HepG2 (cell line): ENCODE measurements around the gene ZNF213. TPM values are rescaled to one million over a fixed set of nuclear protein-coding genes. Genes with fewer than 3 reads are reported as not detected.

Experiments used
- CEBPG ChIP-seq: IDR thresholded peaks from 2 replicates; pipeline ENCODE4 v1.6.1; 2016
- FOXA3 ChIP-seq: IDR thresholded peaks from 2 replicates; pipeline ENCODE4 v1.6.1; 2016; ENCODE audit warnings: missing genetic modification reagents, missing compliant biosample characterization
- GMEB1 ChIP-seq: sonication (generic); formaldehyde crosslinking; IDR thresholded peaks from 2 replicates; pipeline ENCODE4 v1.5.1; 2020; ENCODE audit warnings: missing genetic modification reagents, mild to moderate bottlenecking, borderline replicate concordance
- KLF12 ChIP-seq: sonication (generic); formaldehyde crosslinking; IDR thresholded peaks from 2 replicates; pipeline ENCODE4 v1.4.0; 2020; ENCODE audit warnings: missing genetic modification reagents, borderline replicate concordance
- RFXAP ChIP-seq: sonication (generic); formaldehyde crosslinking; IDR thresholded peaks from 2 replicates; pipeline ENCODE4 v1.4.0; 2020; ENCODE audit warnings: missing genetic modification reagents, borderline replicate concordance
- SALL2 ChIP-seq: sonication (generic); formaldehyde crosslinking; IDR thresholded peaks from 2 replicates; pipeline ENCODE4 v1.8.1; 2023; ENCODE audit warnings: mild to moderate bottlenecking, missing genetic modification reagents, inconsistent platforms
- TOE1 ChIP-seq: sonication (generic); formaldehyde crosslinking; IDR thresholded peaks from 2 replicates; pipeline ENCODE4 v1.4.0; 2020; ENCODE audit warnings: mild to moderate bottlenecking, missing genetic modification reagents
- ZNF331 ChIP-seq: sonication (generic); formaldehyde crosslinking; IDR thresholded peaks from 2 replicates; pipeline ENCODE4 v1.4.0; 2020; ENCODE audit warnings: missing genetic modification reagents
- polyA plus RNA-seq, 8 experiments: library from polyadenylated mRNA; depleted of rRNA in 3 of 8; stranded (reverse) in 7 of 8; unstranded in 1 of 8; fragments of >200 nt; fragmentation: Illumina TruSeq in 4 of 8; extraction: Trizol in 4 of 8; gene quantifications; 2 replicates each; pipeline versions ENCODE4 v1.2.1 to v1.2.3, GENCODE V29; 2011 to 2016; ENCODE audit warnings: low read depth in 4 of 8, missing spikeins in 1 of 8, mixed read lengths in 1 of 8; ENCODE audit not compliant: insufficient read depth in 1 of 8
- total RNA-seq, 5 experiments: library from RNA; depleted of rRNA; stranded (reverse); fragments of >200 nt; fragmentation: Illumina TruSeq; extraction: Trizol; gene quantifications; 2 replicates each; pipeline ENCODE4 v1.2.3, GENCODE V29; 2016; ENCODE audit warnings: low read depth in 1 of 5
- TF ChIP-seq, protein P1 (sequence below), 2 experiments: fragments of 450-650 bp in 1 of 2; sonication (generic) in 1 of 2; formaldehyde crosslinking in 1 of 2; IDR thresholded peaks; 2 replicates each; pipeline versions ENCODE4 v1.6.1 to v1.8.0; 2016 to 2022; ENCODE audit warnings: antibody characterized with exemption in 1 of 2, mild to moderate bottlenecking in 1 of 2, missing genetic modification reagents in 1 of 2
- TF ChIP-seq, protein P2 (sequence below): sonication (generic); formaldehyde crosslinking; IDR thresholded peaks from 2 replicates; pipeline ENCODE4 v1.5.1; 2020; ENCODE audit warnings: mild to moderate bottlenecking, missing genetic modification reagents, borderline replicate concordance
- TF ChIP-seq, protein P3 (sequence below): sonication (generic); formaldehyde crosslinking; IDR thresholded peaks from 2 replicates; pipeline ENCODE4 v1.5.0; 2020; ENCODE audit warnings: missing genetic modification reagents, mild to moderate bottlenecking, borderline replicate concordance
- TF ChIP-seq, protein P4 (sequence below): sonication (generic); formaldehyde crosslinking; IDR thresholded peaks from 2 replicates; pipeline ENCODE4 v1.4.0; 2020; ENCODE audit warnings: mild to moderate bottlenecking, missing genetic modification reagents

The ZNF213 gene
- total and polyA plus RNA-seq, 2 of the 13 experiments (the other 11 are each of a cell fraction or from before 2014, with no cell fraction given) = 0.59 to 0.97 TPM

- TF ChIP-seq, protein P1, sequence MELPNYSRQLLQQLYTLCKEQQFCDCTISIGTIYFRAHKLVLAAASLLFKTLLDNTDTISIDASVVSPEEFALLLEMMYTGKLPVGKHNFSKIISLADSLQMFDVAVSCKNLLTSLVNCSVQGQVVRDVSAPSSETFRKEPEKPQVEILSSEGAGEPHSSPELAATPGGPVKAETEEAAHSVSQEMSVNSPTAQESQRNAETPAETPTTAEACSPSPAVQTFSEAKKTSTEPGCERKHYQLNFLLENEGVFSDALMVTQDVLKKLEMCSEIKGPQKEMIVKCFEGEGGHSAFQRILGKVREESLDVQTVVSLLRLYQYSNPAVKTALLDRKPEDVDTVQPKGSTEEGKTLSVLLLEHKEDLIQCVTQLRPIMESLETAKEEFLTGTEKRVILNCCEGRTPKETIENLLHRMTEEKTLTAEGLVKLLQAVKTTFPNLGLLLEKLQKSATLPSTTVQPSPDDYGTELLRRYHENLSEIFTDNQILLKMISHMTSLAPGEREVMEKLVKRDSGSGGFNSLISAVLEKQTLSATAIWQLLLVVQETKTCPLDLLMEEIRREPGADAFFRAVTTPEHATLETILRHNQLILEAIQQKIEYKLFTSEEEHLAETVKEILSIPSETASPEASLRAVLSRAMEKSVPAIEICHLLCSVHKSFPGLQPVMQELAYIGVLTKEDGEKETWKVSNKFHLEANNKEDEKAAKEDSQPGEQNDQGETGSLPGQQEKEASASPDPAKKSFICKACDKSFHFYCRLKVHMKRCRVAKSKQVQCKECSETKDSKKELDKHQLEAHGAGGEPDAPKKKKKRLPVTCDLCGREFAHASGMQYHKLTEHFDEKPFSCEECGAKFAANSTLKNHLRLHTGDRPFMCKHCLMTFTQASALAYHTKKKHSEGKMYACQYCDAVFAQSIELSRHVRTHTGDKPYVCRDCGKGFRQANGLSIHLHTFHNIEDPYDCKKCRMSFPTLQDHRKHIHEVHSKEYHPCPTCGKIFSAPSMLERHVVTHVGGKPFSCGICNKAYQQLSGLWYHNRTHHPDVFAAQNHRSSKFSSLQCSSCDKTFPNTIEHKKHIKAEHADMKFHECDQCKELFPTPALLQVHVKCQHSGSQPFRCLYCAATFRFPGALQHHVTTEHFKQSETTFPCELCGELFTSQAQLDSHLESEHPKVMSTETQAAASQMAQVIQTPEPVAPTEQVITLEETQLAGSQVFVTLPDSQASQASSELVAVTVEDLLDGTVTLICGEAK (IDR thresholded peaks at IDR 0.05) = peak; percentile 12; the same call in 1 of the 2 replicates
- TF ChIP-seq, protein P1 (CRISPR knock-in tag; IDR thresholded peaks at IDR 0.05) = no peak
- peak; percentile 50; the same call in 1 of the 2 replicates for TF ChIP-seq RFXAP
- TF ChIP-seq FOXA3 (CRISPR knock-in tag) = peak; percentile 68; the same call in 1 of the 2 replicates
- peak; percentile 46; the same call in 1 of the 2 replicates for TF ChIP-seq CEBPG
- TF ChIP-seq, protein P2, sequence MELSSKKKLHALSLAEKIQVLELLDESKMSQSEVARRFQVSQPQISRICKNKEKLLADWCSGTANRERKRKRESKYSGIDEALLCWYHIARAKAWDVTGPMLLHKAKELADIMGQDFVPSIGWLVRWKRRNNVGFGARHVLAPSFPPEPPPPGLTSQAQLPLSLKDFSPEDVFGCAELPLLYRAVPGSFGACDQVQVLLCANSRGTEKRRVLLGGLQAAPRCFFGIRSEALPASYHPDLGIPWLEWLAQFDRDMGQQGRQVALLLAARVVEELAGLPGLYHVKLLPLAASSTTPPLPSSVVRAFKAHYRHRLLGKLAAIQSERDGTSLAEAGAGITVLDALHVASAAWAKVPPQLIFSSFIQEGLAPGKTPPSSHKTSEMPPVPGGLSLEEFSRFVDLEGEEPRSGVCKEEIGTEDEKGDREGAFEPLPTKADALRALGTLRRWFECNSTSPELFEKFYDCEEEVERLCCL = no peak
- TF ChIP-seq KLF12 (CRISPR knock-in tag) = no peak
- 0 out of 2 replicates have a peak, but pooled peaks have one; percentile 17 for TF ChIP-seq SALL2
- TF ChIP-seq, protein P3, sequence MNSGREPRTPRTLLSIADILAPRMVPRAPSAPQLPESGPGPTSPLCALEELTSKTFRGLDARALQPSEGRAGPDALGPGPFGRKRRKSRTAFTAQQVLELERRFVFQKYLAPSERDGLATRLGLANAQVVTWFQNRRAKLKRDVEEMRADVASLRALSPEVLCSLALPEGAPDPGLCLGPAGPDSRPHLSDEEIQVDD (CRISPR knock-in tag) = no peak
- 0 out of 2 replicates have a peak, but pooled peaks have one; percentile 23 for TF ChIP-seq GMEB1
- TF ChIP-seq ZNF331 (CRISPR knock-in tag) = peak; percentile 90
- TF ChIP-seq, protein P4, sequence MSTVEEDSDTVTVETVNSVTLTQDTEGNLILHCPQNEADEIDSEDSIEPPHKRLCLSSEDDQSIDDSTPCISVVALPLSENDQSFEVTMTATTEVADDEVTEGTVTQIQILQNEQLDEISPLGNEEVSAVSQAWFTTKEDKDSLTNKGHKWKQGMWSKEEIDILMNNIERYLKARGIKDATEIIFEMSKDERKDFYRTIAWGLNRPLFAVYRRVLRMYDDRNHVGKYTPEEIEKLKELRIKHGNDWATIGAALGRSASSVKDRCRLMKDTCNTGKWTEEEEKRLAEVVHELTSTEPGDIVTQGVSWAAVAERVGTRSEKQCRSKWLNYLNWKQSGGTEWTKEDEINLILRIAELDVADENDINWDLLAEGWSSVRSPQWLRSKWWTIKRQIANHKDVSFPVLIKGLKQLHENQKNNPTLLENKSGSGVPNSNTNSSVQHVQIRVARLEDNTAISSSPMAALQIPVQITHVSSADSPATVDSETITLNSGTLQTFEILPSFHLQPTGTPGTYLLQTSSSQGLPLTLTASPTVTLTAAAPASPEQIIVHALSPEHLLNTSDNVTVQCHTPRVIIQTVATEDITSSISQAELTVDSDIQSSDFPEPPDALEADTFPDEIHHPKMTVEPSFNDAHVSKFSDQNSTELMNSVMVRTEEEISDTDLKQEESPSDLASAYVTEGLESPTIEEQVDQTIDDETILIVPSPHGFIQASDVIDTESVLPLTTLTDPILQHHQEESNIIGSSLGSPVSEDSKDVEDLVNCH (CRISPR knock-in tag) = peak; percentile 58; the same call in 1 of the 2 replicates
- no peak for TF ChIP-seq TOE1
Measured at GRCh38 chr16:3152277-3152990, 17.6 kb downstream of the ZNF213 start (continued).
